DMS153 (cell line): Measurements from ENCODE around the gene PPP2R3C.
"Not testable (repeated sequence)": the region's sequence is repeated elsewhere in the genome, so short reads cannot be mapped to it uniquely, and the experiment has no call there.

Source experiments
- DNase-seq: peaks from one replicate; lab custom pipeline; 2025; lab: John Stamatoyannopoulos, UW

Gene PPP2R3C

GRCh38 chr14:35121887-35122695 lies at the start of gene PPP2R3C, which contains the start of gene PRORP:
Gene PPP2R3C (minus strand): TSS chr14:35121990. CDS start chr14:35121959, 31 bp downstream.
Gene PRORP (plus strand): TSS chr14:35122552. CDS start chr14:35123246, 694 bp downstream.
- DNase-seq, result peak; percentile 93

GRCh38 chr14:35167496-35167895 lies 45.7 kb upstream of the PPP2R3C start:
- no peak for DNase-seq

GRCh38 chr14:35164849-35165248 lies 43.1 kb upstream of the PPP2R3C start:
- DNase-seq, result no peak

- no peak for DNase-seq
Observed at GRCh38 chr14:35163384-35163783, 41.6 kb upstream of the PPP2R3C start.

GRCh38 chr14:35161231-35161630 lies 39.4 kb upstream of the PPP2R3C start:
- no peak for DNase-seq

- no peak for DNase-seq
Observed at GRCh38 chr14:35159742-35160409, 38.1 kb upstream of the PPP2R3C start.

- DNase-seq, result no peak
Observed at GRCh38 chr14:35158951-35159653, 37.3 kb upstream of the PPP2R3C start.

GRCh38 chr14:35158491-35158890 lies 36.7 kb upstream of the PPP2R3C start:
- no peak for DNase-seq

- no peak for DNase-seq
Observed at GRCh38 chr14:35155962-35156361, 34.2 kb upstream of the PPP2R3C start.

GRCh38 chr14:35154016-35154415 lies 32.2 kb upstream of the PPP2R3C start:
- DNase-seq, result no peak

- DNase-seq, result not testable (repeated sequence)
Observed at GRCh38 chr14:35152531-35152930, 30.7 kb upstream of the PPP2R3C start.

- no peak for DNase-seq
Observed at GRCh38 chr14:35149239-35149638, 27.4 kb upstream of the PPP2R3C start.

GRCh38 chr14:35147711-35148110 lies 25.9 kb upstream of the PPP2R3C start:
- no peak for DNase-seq

- no peak for DNase-seq
Observed at GRCh38 chr14:35147186-35147585, 25.4 kb upstream of the PPP2R3C start.

- DNase-seq, result no peak
Observed at GRCh38 chr14:35146711-35147149, 24.9 kb upstream of the PPP2R3C start.

GRCh38 chr14:35144029-35144428 lies 22.2 kb upstream of the PPP2R3C start:
- DNase-seq, result no peak

- DNase-seq, result no peak
Observed at GRCh38 chr14:35140718-35141581, 19.2 kb upstream of the PPP2R3C start.

- no peak for DNase-seq
Observed at GRCh38 chr14:35138585-35138984, 16.8 kb upstream of the PPP2R3C start.

- no peak for DNase-seq
Observed at GRCh38 chr14:35134329-35135123, 12.7 kb upstream of the PPP2R3C start.

GRCh38 chr14:35133542-35134328 lies 11.9 kb upstream of the PPP2R3C start:
- DNase-seq, result no peak
